ENCODE data around the gene HOXD1. TPM values are rescaled to one million over a fixed set of nuclear protein-coding genes. Genes with fewer than 3 reads are reported as not detected.

HOXD1 gene
- total RNA-seq, 2 experiments from 2014 or later: not detected

- Mint-ChIP-seq H3K4me1 (ENCODE audit: low read depth) (peaks cover 23% of the 10 kb centered on the region), H3K9me3 (peaks cover 4% of the 10 kb centered on the region), H3K27me3 (peaks cover 82% of the 10 kb centered on the region), H3K27ac (no peak overlapping the region), H3K36me3 (ENCODE audit: low read depth) (peaks cover 3% of the 10 kb centered on the region), H3K4me3 (no peak overlapping the region)
- no peak for DNase-seq
- POLR2A ChIA-PET: interaction anchor here (1.0 kb wide), 1 partner anchor 9 kb away, joined by 3 read pairs; no protein-coding TSS in a partner anchor
- CTCF ChIA-PET: interaction anchor here (0.8 to 5.5 kb wide), 9 partner anchors 21 to 393 kb away, joined by 3 to 34 read pairs (median 4); no protein-coding TSS in a partner anchor
- no peak for ATAC-seq
- intact Hi-C loops (cut with micrococcal nuclease): loop anchor here (5.0 kb wide), 1 partner anchor 39 kb away; the partner anchor contains the start of gene HOXD9
- no peak for TF ChIP-seq CTCF (IDR thresholded peaks at IDR 0.05)
Observed at GRCh38 chr2:176160986-176161824, 27.3 kb upstream of the HOXD1 start.

- H3K27ac Mint-ChIP-seq: no peak overlapping the region
- peaks cover 4% of the 10 kb centered on the region for H3K9me3 Mint-ChIP-seq
- CTCF ChIA-PET: interaction anchor here (0.7 to 5.5 kb wide), 9 partner anchors 22 to 392 kb away, joined by 3 to 34 read pairs (median 4); no protein-coding TSS in a partner anchor
- H3K4me3 Mint-ChIP-seq: no peak overlapping the region
- peaks cover 83% of the 10 kb centered on the region for H3K27me3 Mint-ChIP-seq
- no peak for DNase-seq
- POLR2A ChIA-PET: interaction anchor here (0.7 to 1.0 kb wide), 2 partner anchors 10 to 840 kb away, joined by 3 read pairs; no protein-coding TSS in a partner anchor
- intact Hi-C loops (cut with micrococcal nuclease): loop anchor here (5.0 kb wide), 1 partner anchor 40 kb away; the partner anchor contains the start of gene HOXD9
- ATAC-seq: no peak
- H3K4me1 Mint-ChIP-seq (ENCODE audit: low read depth): peaks cover 23% of the 10 kb centered on the region
- H3K36me3 Mint-ChIP-seq (ENCODE audit: low read depth): peaks cover 3% of the 10 kb centered on the region
- no peak for TF ChIP-seq CTCF (IDR thresholded peaks at IDR 0.05)
Observed at GRCh38 chr2:176161825-176162626, 26.4 kb upstream of the HOXD1 start.

GRCh38 chr2:176162911-176163671 lies 25.4 kb upstream of the HOXD1 start:
- CTCF ChIA-PET: interaction anchor here (0.7 to 5.5 kb wide), 2 partner anchors 23 to 65 kb away, joined by 3 to 34 read pairs; no protein-coding TSS in a partner anchor
- H3K27ac Mint-ChIP-seq: no peak overlapping the region
- ATAC-seq (no peak), DNase-seq (no peak)
- H3K4me3 Mint-ChIP-seq: no peak overlapping the region
- intact Hi-C loops (cut with micrococcal nuclease): loop anchor here (5.0 kb wide), 1 partner anchor 41 kb away; the partner anchor contains the start of gene HOXD9
- peaks cover 16% of the 10 kb centered on the region for H3K4me1 Mint-ChIP-seq (ENCODE audit: low read depth)
- TF ChIP-seq CTCF (IDR thresholded peaks at IDR 0.05): no peak
- peaks cover 4% of the 10 kb centered on the region for H3K9me3 Mint-ChIP-seq
- H3K36me3 Mint-ChIP-seq (ENCODE audit: low read depth): peaks cover 3% of the 10 kb centered on the region
- H3K27me3 Mint-ChIP-seq: peaks cover 86% of the 10 kb centered on the region
- POLR2A ChIA-PET: interaction anchor here (0.7 kb wide), 1 partner anchor 841 kb away, joined by 3 read pairs; no protein-coding TSS in a partner anchor

GRCh38 chr2:176163672-176164056 lies 24.8 kb upstream of the HOXD1 start:
- ChIA-PET POLR2A (no interaction called here), CTCF (interaction anchor here (5.5 kb wide), 1 partner anchor 23 kb away, joined by 34 read pairs; no protein-coding TSS in a partner anchor)
- ATAC-seq (no peak), DNase-seq (no peak)
- no peak for TF ChIP-seq CTCF (IDR thresholded peaks at IDR 0.05)
- H3K27ac Mint-ChIP-seq: no peak overlapping the region
- intact Hi-C loops (cut with micrococcal nuclease): loop anchor here (5.0 kb wide), 1 partner anchor 41 kb away; the partner anchor contains the start of gene HOXD9
- H3K4me1 Mint-ChIP-seq (ENCODE audit: low read depth): peaks cover 13% of the 10 kb centered on the region
- H3K36me3 Mint-ChIP-seq (ENCODE audit: low read depth): peaks cover 3% of the 10 kb centered on the region
- H3K27me3 Mint-ChIP-seq: peaks cover 84% of the 10 kb centered on the region
- peaks cover 4% of the 10 kb centered on the region for H3K9me3 Mint-ChIP-seq
- H3K4me3 Mint-ChIP-seq: no peak overlapping the region

Measured in activated CD8-positive, alpha-beta T cell treated with anti-CD3 and anti-CD28 coated beads for 36 hours (primary cell).